Occipital lobe (tissue), 3 donors: ENCODE data around the gene SHANK3. TPM values are rescaled to one million over a fixed set of nuclear protein-coding genes. Genes with fewer than 3 reads are reported as not detected.

ENCODE experiments used
- DNase-seq: peaks from one replicate; lab custom pipeline; 2025; lab: John Stamatoyannopoulos, UW
- small RNA-seq: library from RNA; depleted of rRNA; stranded (forward); fragments of <200 nt; gene quantifications from one replicate; pipeline ENCODE3, GENCODE V24; 2014
- total RNA-seq: library from RNA; depleted of rRNA; stranded (reverse); fragments of >200 nt; gene quantifications from one replicate; pipeline ENCODE4 v1.2.3, GENCODE V29; 2014

Gene SHANK3
- total RNA-seq, 1 donor from 2014 or later: 6.2 TPM

GRCh38 chr22:50712341-50713007, 39.9 kb downstream of the SHANK3 start:
- DNase-seq: no peak

- DNase-seq: no peak
Measured at GRCh38 chr22:50713008-50713385, 40.4 kb downstream of the SHANK3 start.

GRCh38 chr22:50713571-50714056, 41.0 kb downstream of the SHANK3 start:
- peak; percentile 57 for DNase-seq

GRCh38 chr22:50714150-50714549, 41.5 kb downstream of the SHANK3 start:
- DNase-seq: no peak

GRCh38 chr22:50714631-50715179, 42.1 kb downstream of the SHANK3 start:
- no peak for DNase-seq

GRCh38 chr22:50715250-50715649, 42.6 kb downstream of the SHANK3 start:
- no peak for DNase-seq

GRCh38 chr22:50715776-50716175, 43.2 kb downstream of the SHANK3 start:
- DNase-seq: no peak

- DNase-seq: no peak
Measured at GRCh38 chr22:50716290-50717024, 43.8 kb downstream of the SHANK3 start.

GRCh38 chr22:50717709-50718351, 45.2 kb downstream of the SHANK3 start:
- DNase-seq: no peak

- no peak for DNase-seq
Measured at GRCh38 chr22:50718352-50718709, 45.7 kb downstream of the SHANK3 start.

GRCh38 chr22:50719814-50720300, 47.2 kb downstream of the SHANK3 start:
- DNase-seq: no peak

GRCh38 chr22:50720301-50721256, 48.0 kb downstream of the SHANK3 start:
- no peak for DNase-seq

GRCh38 chr22:50721257-50721844, 48.7 kb downstream of the SHANK3 start:
- DNase-seq: no peak

GRCh38 chr22:50722048-50722701, 49.6 kb downstream of the SHANK3 start:
- no peak for DNase-seq

Small RNAs within 50 kb of the gene (small RNA-seq; reads per million reads assigned to genes)
- not detected for gene RF00019
- not detected for gene RNU6-409P

Other genes with a start within 250 kb of the SHANK3 start
- 97.0 TPM for gene SBF1, start 197.8 kb upstream of the SHANK3 start, total RNA-seq
- not detected for gene ADM2, start 191.3 kb upstream of the SHANK3 start, total RNA-seq
- gene MIOX, start 186.0 kb upstream of the SHANK3 start, total RNA-seq: not detected
- 9.8 TPM for gene LMF2, start 165.1 kb upstream of the SHANK3 start, total RNA-seq
- gene NCAPH2, start 164.6 kb upstream of the SHANK3 start, total RNA-seq: 46.9 TPM
- 0.78 TPM for gene SCO2, start 147.2 kb upstream of the SHANK3 start, total RNA-seq
- 2.0 TPM for gene TYMP, start 142.8 kb upstream of the SHANK3 start, total RNA-seq
- not detected for gene KLHDC7B, start 126.9 kb upstream of the SHANK3 start, total RNA-seq
- gene SYCE3, start 109.9 kb upstream of the SHANK3 start, total RNA-seq: not detected
- 6.7 TPM for gene CPT1B, start 94.4 kb upstream of the SHANK3 start, total RNA-seq
- 24.8 TPM for gene CHKB, start 90.0 kb upstream of the SHANK3 start, total RNA-seq
- gene MAPK8IP2, start 72.0 kb upstream of the SHANK3 start, total RNA-seq: 76.3 TPM
- gene ARSA, start 44.7 kb upstream of the SHANK3 start, total RNA-seq: 6.9 TPM
- not detected for gene ACR, start 65.4 kb downstream of the SHANK3 start, total RNA-seq
- 11.9 TPM for gene RABL2B, start 110.8 kb downstream of the SHANK3 start, total RNA-seq